Measurements from ENCODE around the gene MEGF6.

MEGF6 gene

DNA sequence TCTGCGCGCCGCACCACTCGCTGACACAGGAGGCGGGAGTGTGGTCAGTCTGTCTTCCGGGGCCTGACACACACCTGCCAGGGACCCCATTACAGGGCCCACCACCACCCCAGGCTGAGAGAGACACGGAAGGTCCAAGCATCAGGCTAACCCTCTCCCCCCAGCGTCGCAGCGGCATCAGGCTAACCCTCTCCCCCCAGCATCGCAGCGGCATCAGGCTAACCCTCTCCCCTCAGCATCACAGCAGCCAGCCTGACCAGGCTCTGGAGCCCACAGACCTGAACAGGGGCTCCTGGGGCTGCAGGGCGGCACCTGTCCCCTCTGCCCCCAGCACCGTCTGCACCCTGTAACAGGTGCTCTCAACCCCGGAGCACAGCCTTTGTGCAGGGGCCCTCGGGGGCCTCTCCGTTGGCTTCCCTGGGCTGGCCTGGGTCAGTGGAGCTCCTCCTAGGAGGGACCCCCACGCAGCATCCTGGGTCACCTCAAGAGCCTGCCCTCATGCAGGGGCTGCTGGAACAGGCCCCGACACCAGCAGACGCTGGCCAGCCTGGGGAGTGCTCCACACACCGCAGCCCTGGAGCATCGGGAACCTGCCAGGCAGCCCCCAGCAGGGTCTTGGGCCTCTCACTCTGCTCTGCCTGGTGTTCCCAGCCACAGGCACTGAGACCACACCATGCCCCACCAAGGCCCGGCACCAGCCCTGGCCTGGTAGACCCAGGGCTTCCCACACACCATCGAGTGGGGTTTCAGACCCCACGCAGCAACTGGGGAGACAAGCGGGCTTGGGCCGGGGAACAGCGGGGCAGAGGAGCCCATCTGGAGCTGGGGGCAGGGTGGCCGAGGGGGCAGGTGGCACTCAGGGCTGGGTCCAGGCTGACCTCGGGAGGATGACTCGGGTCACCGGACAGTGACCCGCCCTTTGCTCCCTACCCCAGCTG lies 67.0 kb downstream of the MEGF6 start:
- Histone ChIP-seq H3K36me3 (no peaks in the 10 kb centered on the region), H3K27ac (peak overlapping the region; percentile 88), H3K9me3 (no peaks in the 10 kb centered on the region), H3K4me1 (peaks cover 0 to 97% (median 85%) of the 10 kb centered on the region in 4 donors), H3K4me3 (no peak overlapping the region), H3K27me3 (no peaks in the 10 kb centered on the region)
- no peak for DNase-seq
- no peak for TF ChIP-seq CTCF (IDR thresholded peaks at IDR 0.05)
- intact Hi-C loops (cut with DNase I; ENCODE audit: low total_unique reads), result no loop called here

DNA sequence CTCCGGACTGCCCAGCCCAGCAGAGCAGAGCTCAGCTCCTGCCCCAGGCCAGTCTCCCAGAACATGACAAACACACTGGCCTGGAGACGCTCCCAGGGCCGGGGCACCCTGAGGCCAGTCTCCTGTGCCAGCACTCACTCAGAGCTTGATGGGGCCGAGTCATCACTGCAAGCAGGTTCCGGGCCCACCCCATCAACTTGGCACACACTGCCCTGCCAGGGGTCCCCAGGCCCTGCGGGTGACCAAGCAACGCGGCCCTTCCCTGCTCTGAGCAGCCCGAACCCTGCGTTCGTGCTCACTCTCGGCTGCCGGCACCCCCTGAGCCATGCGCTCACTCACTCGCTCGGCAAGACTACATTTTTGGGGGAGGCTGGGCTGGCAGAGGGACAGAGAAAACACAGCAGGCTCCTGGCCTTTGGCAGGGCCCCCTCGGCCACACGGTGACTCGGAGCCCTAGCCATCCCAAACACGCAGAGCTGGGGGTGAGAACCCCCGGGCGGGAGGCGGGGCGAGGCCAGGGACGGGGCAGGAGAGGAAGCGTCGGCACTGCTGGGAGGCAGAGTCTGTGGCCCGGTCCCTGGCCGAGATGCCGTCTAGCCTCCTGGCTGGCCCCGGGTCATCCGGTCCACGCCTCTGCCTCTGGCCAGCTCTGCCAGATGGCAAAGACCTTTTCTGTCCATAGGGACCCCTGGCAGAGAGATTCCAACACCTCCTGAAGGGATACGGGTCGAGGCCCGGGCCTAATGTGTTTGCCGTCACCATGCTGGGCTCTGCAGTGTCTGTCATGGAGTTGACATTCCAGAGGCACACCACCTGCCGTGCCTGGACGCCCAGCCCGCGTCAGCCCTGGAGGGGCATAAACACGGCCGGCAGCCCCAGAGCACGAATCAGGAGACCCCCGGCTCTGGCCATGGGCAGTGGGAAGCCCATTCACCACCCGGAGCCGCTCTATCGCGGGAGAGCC lies 68.0 kb downstream of the MEGF6 start:
- Histone ChIP-seq H3K4me1 (peaks cover 0 to 94% (median 78%) of the 10 kb centered on the region in 4 donors), H3K27me3 (no peaks in the 10 kb centered on the region), H3K4me3 (peak overlapping the region; percentile 13 to 28), H3K36me3 (no peaks in the 10 kb centered on the region), H3K27ac (peak overlapping the region; percentile 88), H3K9me3 (no peaks in the 10 kb centered on the region)
- intact Hi-C loops (cut with DNase I; ENCODE audit: low total_unique reads), result no loop called here
- peak; percentile 88 to 97 for DNase-seq
- no peak for TF ChIP-seq CTCF (IDR thresholded peaks at IDR 0.05)

- peaks cover 0 to 92% (median 71%) of the 10 kb centered on the region in 4 donors for H3K4me1 ChIP-seq
- no peaks in the 10 kb centered on the region for H3K27me3 ChIP-seq
- H3K36me3 ChIP-seq, result no peaks in the 10 kb centered on the region
- no peak for TF ChIP-seq CTCF (IDR thresholded peaks at IDR 0.05)
- intact Hi-C loops (cut with DNase I; ENCODE audit: low total_unique reads), result no loop called here
- peak overlapping the region; percentile 88 for H3K27ac ChIP-seq
- peak overlapping the region; percentile 13 to 28 for H3K4me3 ChIP-seq
- no peaks in the 10 kb centered on the region for H3K9me3 ChIP-seq
- no peak for DNase-seq
Measured at GRCh38 chr1:3542676-3543075, 68.6 kb downstream of the MEGF6 start.

GRCh38 chr1:3541936-3542335 lies 69.4 kb downstream of the MEGF6 start:
- Histone ChIP-seq H3K9me3 (no peaks in the 10 kb centered on the region), H3K27ac (peak overlapping the region; percentile 88), H3K4me1 (peaks cover 0 to 84% (median 63%) of the 10 kb centered on the region in 4 donors), H3K36me3 (no peaks in the 10 kb centered on the region), H3K4me3 (no peak overlapping the region), H3K27me3 (no peaks in the 10 kb centered on the region)
- DNase-seq, result no peak
- intact Hi-C loops (cut with DNase I; ENCODE audit: low total_unique reads), result no loop called here
- peak in 1 of 2 experiments; percentile 6 for TF ChIP-seq CTCF (IDR thresholded peaks at IDR 0.05)

- no peaks in the 10 kb centered on the region for H3K27me3 ChIP-seq
- no peak overlapping the region for H3K4me3 ChIP-seq
- no peak for DNase-seq
- intact Hi-C loops (cut with DNase I; ENCODE audit: low total_unique reads), result no loop called here
- no peak for TF ChIP-seq CTCF (IDR thresholded peaks at IDR 0.05)
- H3K9me3 ChIP-seq, result no peaks in the 10 kb centered on the region
- peak overlapping the region; percentile 88 for H3K27ac ChIP-seq
- peaks cover 0 to 80% (median 60%) of the 10 kb centered on the region in 4 donors for H3K4me1 ChIP-seq
- no peaks in the 10 kb centered on the region for H3K36me3 ChIP-seq
Measured at GRCh38 chr1:3541465-3541864, 69.8 kb downstream of the MEGF6 start.
